Vagina (tissue), 2 donors: ENCODE measurements around the gene CAPN2.

Experiments
- CTCF ChIP-seq, 3 experiments: fragments of 450-650 bp in 2 of 3; fragments of 200-600 bp in 1 of 3; sonication (generic) in 1 of 3; IDR thresholded peaks; one replicate each; pipeline ENCODE4 v1.5.1; 2017 to 2019; ENCODE audit warnings: antibody characterized with exemption in 3 of 3, mild to moderate bottlenecking in 2 of 3, moderate library complexity in 2 of 3
- POLR2A ChIP-seq, 2 donors: fragments of 450-650 bp; IDR thresholded peaks; one replicate each; pipeline ENCODE4 v1.6.1; 2017; ENCODE audit warnings: antibody characterized with exemption in 2 of 2, mild to moderate bottlenecking in 2 of 2, moderate library complexity in 2 of 2

- peak in 1 of 3 experiments; percentile 10 for TF ChIP-seq CTCF (IDR thresholded peaks at IDR 0.05)
- TF ChIP-seq POLR2A (IDR thresholded peaks at IDR 0.05): no peak
Measured at GRCh38 chr1:223670458-223671159, 41.7 kb upstream of the CAPN2 start.
